Measurements from ENCODE around the gene LEMD3. TPM values are rescaled to one million over a fixed set of nuclear protein-coding genes. Genes with fewer than 3 reads are reported as not detected.

LEMD3 gene
- total RNA-seq, 1 experiment from 2014 or later, result 28.4 TPM

- intact Hi-C loops (cut with micrococcal nuclease; ENCODE audit: unreplicated experiment), result no loop called here
- no peak overlapping the region for H3K27ac ChIP-seq (ENCODE audit: low read depth, low read length, poor library complexity, severe bottlenecking)
- H3K4me1 ChIP-seq (ENCODE audit: insufficient read depth, low read length, poor library complexity, severe bottlenecking), result no peaks in the 10 kb centered on the region
- H3K9me3 ChIP-seq (ENCODE audit: low read depth, low read length, poor library complexity, severe bottlenecking), result no peaks in the 10 kb centered on the region
- ChIA-PET CTCF (no interaction called here), POLR2A (ENCODE audit: low non-redundant PET) (no interaction called here)
- TF ChIP-seq EZH2 (IDR thresholded peaks at IDR 0.05; ENCODE audit: borderline replicate concordance, low read depth, low read length, poor library complexity, severe bottlenecking) (no peak), CTCF (conservative IDR thresholded peaks at IDR 0.05; ENCODE audit: low read depth, low read length) (no peak)
- H3K4me3 ChIP-seq (ENCODE audit: low read depth, low read length, poor library complexity, severe bottlenecking), result no peak overlapping the region
- DNase-seq (ENCODE audit: low spot score), result no peak
- no peaks in the 10 kb centered on the region for H3K27me3 ChIP-seq (replicated peaks; ENCODE audit: insufficient read depth, low read depth, low read length, poor library complexity)
- no peaks in the 10 kb centered on the region for H3K36me3 ChIP-seq (ENCODE audit: insufficient read depth, low read length, poor library complexity, severe bottlenecking)
- no TSS peak for BruUV-seq (replicated peaks)
These were observed 13.6 kb upstream of the LEMD3 start for GRCh38 chr12:65155784-65156183.

DNA sequence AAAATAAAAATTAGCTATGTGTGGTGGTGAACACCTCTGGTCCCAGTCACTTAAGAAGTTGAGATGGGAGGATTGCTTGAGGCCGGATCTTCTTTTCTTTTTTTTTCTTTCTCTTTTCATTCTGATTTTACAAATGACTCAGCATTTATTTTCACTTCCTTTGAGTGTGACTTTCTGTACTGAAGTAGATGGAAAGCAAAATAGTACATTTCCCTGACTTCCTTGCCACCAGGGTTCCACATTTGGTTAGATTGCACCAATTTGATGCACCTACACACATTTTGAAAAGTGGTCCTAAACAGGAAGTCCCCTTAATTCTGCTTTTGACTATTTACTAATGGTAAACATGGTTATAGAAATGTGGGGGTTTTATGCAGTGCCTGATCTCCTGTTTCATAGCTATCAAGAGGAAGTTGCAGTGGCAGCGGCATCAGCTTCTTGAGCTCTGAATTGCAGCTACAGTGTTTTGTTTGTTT, 13.0 kb upstream of the LEMD3 start:
- no peak for DNase-seq (ENCODE audit: low spot score)
- no peaks in the 10 kb centered on the region for H3K9me3 ChIP-seq (ENCODE audit: low read depth, low read length, poor library complexity, severe bottlenecking)
- CTCF ChIA-PET, result no interaction called here
- H3K4me1 ChIP-seq (ENCODE audit: insufficient read depth, low read length, poor library complexity, severe bottlenecking), result no peaks in the 10 kb centered on the region
- no peaks in the 10 kb centered on the region for H3K36me3 ChIP-seq (ENCODE audit: insufficient read depth, low read length, poor library complexity, severe bottlenecking)
- TF ChIP-seq CTCF (conservative IDR thresholded peaks at IDR 0.05; ENCODE audit: low read depth, low read length), result no peak
- BruUV-seq (replicated peaks), result no TSS peak
- POLR2A ChIA-PET (ENCODE audit: low non-redundant PET), result no interaction called here
- intact Hi-C loops (cut with micrococcal nuclease; ENCODE audit: unreplicated experiment), result no loop called here
- no peak overlapping the region for H3K27ac ChIP-seq (ENCODE audit: low read depth, low read length, poor library complexity, severe bottlenecking)
- H3K4me3 ChIP-seq (ENCODE audit: low read depth, low read length, poor library complexity, severe bottlenecking), result no peak overlapping the region
- no peaks in the 10 kb centered on the region for H3K27me3 ChIP-seq (replicated peaks; ENCODE audit: insufficient read depth, low read depth, low read length, poor library complexity)

DNA sequence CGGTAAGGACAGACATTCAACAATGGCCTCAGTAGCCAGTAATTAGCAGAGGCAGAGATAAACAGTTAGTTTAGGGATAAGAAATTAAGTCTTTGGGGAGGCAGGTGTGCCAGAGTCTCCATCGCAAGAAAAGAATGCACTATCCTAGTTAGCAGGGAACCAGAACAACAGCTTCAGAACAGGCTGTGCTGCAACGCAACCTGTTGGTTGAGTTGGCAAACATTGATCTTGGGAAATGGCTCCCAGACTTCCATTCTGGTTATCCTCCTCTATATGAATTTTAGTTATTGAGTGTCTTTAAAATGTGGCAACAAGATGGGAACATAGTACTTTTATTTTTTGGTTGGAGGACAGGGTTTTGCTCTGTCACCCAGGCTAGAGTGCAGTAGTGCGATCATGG, 12.3 kb upstream of the LEMD3 start:
- DNase-seq (ENCODE audit: low spot score), result no peak
- H3K27ac ChIP-seq (ENCODE audit: low read depth, low read length, poor library complexity, severe bottlenecking), result no peak overlapping the region
- H3K4me1 ChIP-seq (ENCODE audit: insufficient read depth, low read length, poor library complexity, severe bottlenecking), result no peaks in the 10 kb centered on the region
- no peaks in the 10 kb centered on the region for H3K27me3 ChIP-seq (replicated peaks; ENCODE audit: insufficient read depth, low read depth, low read length, poor library complexity)
- TF ChIP-seq EZH2 (IDR thresholded peaks at IDR 0.05; ENCODE audit: borderline replicate concordance, low read depth, low read length, poor library complexity, severe bottlenecking) (no peak), CTCF (conservative IDR thresholded peaks at IDR 0.05; ENCODE audit: low read depth, low read length) (no peak)
- no peak overlapping the region for H3K4me3 ChIP-seq (ENCODE audit: low read depth, low read length, poor library complexity, severe bottlenecking)
- intact Hi-C loops (cut with micrococcal nuclease; ENCODE audit: unreplicated experiment), result no loop called here
- ChIA-PET CTCF (no interaction called here), POLR2A (ENCODE audit: low non-redundant PET) (no interaction called here)
- BruUV-seq (replicated peaks), result no TSS peak
- H3K36me3 ChIP-seq (ENCODE audit: insufficient read depth, low read length, poor library complexity, severe bottlenecking), result no peaks in the 10 kb centered on the region
- no peaks in the 10 kb centered on the region for H3K9me3 ChIP-seq (ENCODE audit: low read depth, low read length, poor library complexity, severe bottlenecking)

Measured in A673 (cell line).